ENCODE measurements around the gene CIPC. TPM values are rescaled to one million over a fixed set of nuclear protein-coding genes. Genes with fewer than 3 reads are reported as not detected.
A peak's percentile ranks its signal among the peaks of the same experiment; 100 is the strongest.

CIPC gene
- total and polyA plus RNA-seq, 2 donors (not counting 1 experiment from before 2014, with no cell fraction given), result 13.3 to 47.0 TPM

GRCh38 chr14:77151918-77152588 is 54.0 kb downstream of the CIPC start:
- Histone ChIP-seq H3K36me3 (replicated peaks in 1 of 2; ENCODE audit: control extremely low read depth in 1 of 2, control insufficient read depth in 1 of 2, extremely low read depth in 1 of 2, insufficient read depth in 2 of 2, low read length in 1 of 2) (no peaks in the 10 kb centered on the region), H3K9me3 (ENCODE audit: control extremely low read depth in 1 of 3, control insufficient read depth in 2 of 3, insufficient read depth in 1 of 3, low read length in 2 of 3) (peaks cover 0 to 3% (median 0%) of the 10 kb centered on the region in 3 donors), H2AFZ (ENCODE audit: insufficient read depth, low read depth, low read length, poor library complexity, severe bottlenecking) (no peak overlapping the region), H3K27me3 (replicated peaks in 1 of 4; ENCODE audit: control extremely low read depth in 1 of 4, control insufficient read depth in 3 of 4, insufficient read depth in 4 of 4, low read length in 3 of 4) (peaks cover 0 to 29% (median 2%) of the 10 kb centered on the region in 4 experiments), H3K4me3 (ENCODE audit: control extremely low read depth in 1 of 5, extremely low read depth in 1 of 5, insufficient read depth in 1 of 5, low read depth in 2 of 5, low read length in 4 of 5) (no peak overlapping the region), H4K20me1 (ENCODE audit: control insufficient read depth, insufficient read depth, low read length, poor library complexity, severe bottlenecking) (no peaks in the 10 kb centered on the region), H3K4me1 (ENCODE audit: control insufficient read depth in 2 of 2, insufficient read depth in 2 of 2, low read length in 2 of 2) (no peaks in the 10 kb centered on the region), H3K4me2 (replicated peaks; ENCODE audit: low read depth, low read length, poor library complexity, severe bottlenecking) (no peak overlapping the region), H3K9ac (ENCODE audit: low read length) (no peak overlapping the region), H3K27ac (ENCODE audit: low read length in 2 of 2) (no peak overlapping the region), H3K79me2 (ENCODE audit: control insufficient read depth, insufficient read depth, low read length) (no peaks in the 10 kb centered on the region)
- DNase-seq (peak; percentile 46), ATAC-seq (ENCODE audit: low read depth) (peak; percentile 58)
- 100% methylated on average over 1 of the region's 2 CpGs for WGBS (ENCODE audit: insufficient coverage)
- no peaks in the 10 kb centered on the region for H3K9me3 Mint-ChIP-seq (ENCODE audit: insufficient read depth)
- ChIA-PET CTCF (interaction anchor here (0.7 to 7.7 kb wide), 30 partner anchors 9 to 1445 kb away, joined by 3 to 108 read pairs (median 4); partner anchors contain the start of genes CIPC, TMEM63C and ZDHHC22), POLR2A (no interaction called here)
- no peak overlapping the region for H3K4me3 Mint-ChIP-seq
- no peaks in the 10 kb centered on the region for H3K4me1 Mint-ChIP-seq
- intact Hi-C loops (cut with micrococcal nuclease), result loop anchor here (2.0 kb wide), 1 partner anchor 43 kb away; no protein-coding TSS in a partner anchor
- TF ChIP-seq CTCF (IDR thresholded peaks at IDR 0.05) (peak; percentile 31), EZH2 (IDR thresholded peaks at IDR 0.05; ENCODE audit: borderline replicate concordance, insufficient read depth, low read depth, low read length, poor library complexity, severe bottlenecking) (no peak)
- H3K27me3 Mint-ChIP-seq, result peaks cover 42% of the 10 kb centered on the region
- no peak overlapping the region for H3K27ac Mint-ChIP-seq

- peaks cover 0 to 3% (median 0%) of the 10 kb centered on the region in 3 donors for H3K9me3 ChIP-seq (ENCODE audit: control extremely low read depth in 1 of 3, control insufficient read depth in 2 of 3, insufficient read depth in 1 of 3, low read length in 2 of 3)
- Mint-ChIP-seq H3K9me3 (ENCODE audit: insufficient read depth) (no peaks in the 10 kb centered on the region), H3K27ac (no peak overlapping the region), H3K27me3 (peaks cover 46% of the 10 kb centered on the region), H3K4me3 (no peak overlapping the region), H3K4me1 (no peaks in the 10 kb centered on the region)
- ATAC-seq (ENCODE audit: low read depth) (no peak), DNase-seq (no peak)
- H3K4me2 ChIP-seq (replicated peaks; ENCODE audit: low read depth, low read length, poor library complexity, severe bottlenecking), result no peak overlapping the region
- peaks cover 0 to 37% (median 3%) of the 10 kb centered on the region in 4 experiments for H3K27me3 ChIP-seq (replicated peaks in 1 of 4; ENCODE audit: control extremely low read depth in 1 of 4, control insufficient read depth in 3 of 4, insufficient read depth in 4 of 4, low read length in 3 of 4)
- intact Hi-C loops (cut with micrococcal nuclease), result no loop called here
- no peak overlapping the region for H3K4me3 ChIP-seq (ENCODE audit: control extremely low read depth in 1 of 5, extremely low read depth in 1 of 5, insufficient read depth in 1 of 5, low read depth in 2 of 5, low read length in 4 of 5)
- no peaks in the 10 kb centered on the region for H4K20me1 ChIP-seq (ENCODE audit: control insufficient read depth, insufficient read depth, low read length, poor library complexity, severe bottlenecking)
- H3K9ac ChIP-seq (ENCODE audit: low read length), result no peak overlapping the region
- H3K27ac ChIP-seq (ENCODE audit: low read length in 2 of 2), result no peak overlapping the region
- H3K4me1 ChIP-seq (ENCODE audit: control insufficient read depth in 2 of 2, insufficient read depth in 2 of 2, low read length in 2 of 2), result no peaks in the 10 kb centered on the region
- ChIA-PET CTCF (interaction anchor here (1.1 to 7.7 kb wide), 7 partner anchors 11 to 397 kb away, joined by 3 to 108 read pairs (median 20); partner anchors contain the start of gene ZDHHC22), POLR2A (interaction anchor here (1.3 kb wide), 1 partner anchor 162 kb away, joined by 3 read pairs; no protein-coding TSS in a partner anchor)
- WGBS (ENCODE audit: insufficient coverage), result 100% methylated on average over 2 of the region's 3 CpGs
- TF ChIP-seq EZH2 (IDR thresholded peaks at IDR 0.05; ENCODE audit: borderline replicate concordance, insufficient read depth, low read depth, low read length, poor library complexity, severe bottlenecking), result no peak
- TF ChIP-seq CTCF (IDR thresholded peaks at IDR 0.05), result no peak
- H3K79me2 ChIP-seq (ENCODE audit: control insufficient read depth, insufficient read depth, low read length), result no peaks in the 10 kb centered on the region
- H2AFZ ChIP-seq (ENCODE audit: insufficient read depth, low read depth, low read length, poor library complexity, severe bottlenecking), result no peak overlapping the region
- H3K36me3 ChIP-seq (replicated peaks in 1 of 2; ENCODE audit: control extremely low read depth in 1 of 2, control insufficient read depth in 1 of 2, extremely low read depth in 1 of 2, insufficient read depth in 2 of 2, low read length in 1 of 2), result no peaks in the 10 kb centered on the region
Observed at GRCh38 chr14:77153802-77154201, 55.7 kb downstream of the CIPC start.

Measured in B cell (primary cell).